Measurements from ENCODE around the gene CBX2.

The CBX2 gene

DNA sequence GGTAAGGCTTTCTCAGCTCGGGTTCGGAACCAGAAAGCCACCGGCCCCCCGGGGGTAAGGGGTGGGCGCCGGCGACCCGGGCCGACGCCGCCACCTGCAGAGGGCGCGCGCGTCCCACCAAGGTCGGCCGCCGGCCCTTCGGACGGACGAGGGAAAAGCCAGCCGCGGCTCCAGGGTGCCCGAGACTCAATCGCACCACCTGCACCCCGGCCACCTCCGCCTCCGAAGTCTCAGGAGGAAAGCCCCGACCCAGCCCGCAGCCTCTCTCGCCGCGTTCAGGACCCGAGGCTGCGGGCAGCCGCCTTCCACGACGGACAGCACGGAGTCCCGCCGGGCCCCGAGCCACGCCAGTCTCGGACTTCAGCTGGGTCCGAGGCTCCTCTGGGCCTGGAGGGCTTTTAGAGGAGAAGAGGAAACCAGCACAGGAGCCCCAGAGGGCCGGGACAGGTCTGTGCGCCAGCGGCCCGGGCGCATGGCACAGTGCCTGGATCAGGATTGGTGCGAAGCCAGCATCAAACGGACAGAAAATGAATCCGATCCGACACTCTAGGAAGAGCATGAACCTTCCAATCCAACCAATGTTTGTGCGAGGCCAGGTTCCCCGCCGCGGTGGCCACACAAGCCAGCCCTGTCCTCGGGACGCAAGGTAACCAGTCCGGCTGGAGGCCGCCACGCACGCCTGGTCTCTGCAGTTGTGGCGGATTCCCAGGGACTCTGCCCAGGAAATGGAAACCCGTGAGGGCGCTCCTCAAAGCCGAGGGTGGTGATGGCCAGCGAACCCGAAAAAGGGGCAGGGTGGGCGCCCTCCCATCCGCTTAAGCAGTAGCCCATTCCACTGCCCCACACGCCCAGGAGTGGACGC, 12.2 kb downstream of the CBX2 start:
- DNase-seq (ENCODE audit: low read depth), result no peak

DNA sequence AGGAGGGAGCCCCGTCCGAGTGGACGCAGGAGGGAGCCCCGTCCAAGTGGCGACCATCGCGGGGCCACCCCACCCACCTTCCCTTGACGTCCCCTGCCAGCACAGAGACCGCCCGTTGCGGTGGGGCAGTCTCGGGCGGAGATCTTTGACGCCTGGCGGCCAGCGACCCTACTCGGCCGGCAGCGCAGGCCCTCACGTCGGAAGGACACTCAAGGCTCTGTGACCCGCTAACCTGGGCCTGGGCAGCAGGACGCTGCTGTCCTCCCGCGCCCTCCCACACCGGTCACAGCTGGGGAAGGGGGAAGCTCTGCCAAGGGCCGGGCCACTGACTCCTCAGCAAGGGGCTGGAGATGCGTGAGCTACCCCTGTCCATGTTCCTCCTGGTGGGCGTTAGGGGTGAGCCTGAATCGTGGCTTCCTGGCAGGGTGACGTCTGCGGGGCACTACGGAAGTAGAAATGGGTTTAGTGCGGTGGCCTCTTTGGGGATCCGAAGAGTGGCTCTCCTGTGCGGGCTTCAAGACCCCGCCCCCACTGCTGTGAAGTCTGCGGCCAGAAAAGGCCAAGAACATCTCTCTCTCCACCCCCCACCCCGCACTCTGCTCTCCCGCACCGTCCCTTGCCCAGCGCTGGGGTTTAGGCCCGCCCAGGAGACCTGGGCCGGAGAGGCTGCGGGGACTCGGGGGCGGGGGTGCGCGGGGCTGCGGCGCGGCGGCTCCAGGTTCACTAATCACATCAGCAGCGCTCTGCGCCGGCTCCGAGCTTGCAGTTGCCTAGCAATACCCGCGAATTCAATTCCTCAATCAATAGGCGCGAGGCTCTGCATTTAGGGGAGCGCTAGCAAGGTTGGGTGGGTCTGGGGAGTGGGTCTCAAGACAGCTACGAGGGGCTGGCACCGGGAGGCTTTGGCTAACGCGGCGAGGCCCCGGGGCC, 13.1 kb downstream of the CBX2 start:
- no peak for DNase-seq (ENCODE audit: low read depth)
- H3K4me3 ChIP-seq (ENCODE audit: low read length), result no peak overlapping the region
- TF ChIP-seq, protein P1, sequence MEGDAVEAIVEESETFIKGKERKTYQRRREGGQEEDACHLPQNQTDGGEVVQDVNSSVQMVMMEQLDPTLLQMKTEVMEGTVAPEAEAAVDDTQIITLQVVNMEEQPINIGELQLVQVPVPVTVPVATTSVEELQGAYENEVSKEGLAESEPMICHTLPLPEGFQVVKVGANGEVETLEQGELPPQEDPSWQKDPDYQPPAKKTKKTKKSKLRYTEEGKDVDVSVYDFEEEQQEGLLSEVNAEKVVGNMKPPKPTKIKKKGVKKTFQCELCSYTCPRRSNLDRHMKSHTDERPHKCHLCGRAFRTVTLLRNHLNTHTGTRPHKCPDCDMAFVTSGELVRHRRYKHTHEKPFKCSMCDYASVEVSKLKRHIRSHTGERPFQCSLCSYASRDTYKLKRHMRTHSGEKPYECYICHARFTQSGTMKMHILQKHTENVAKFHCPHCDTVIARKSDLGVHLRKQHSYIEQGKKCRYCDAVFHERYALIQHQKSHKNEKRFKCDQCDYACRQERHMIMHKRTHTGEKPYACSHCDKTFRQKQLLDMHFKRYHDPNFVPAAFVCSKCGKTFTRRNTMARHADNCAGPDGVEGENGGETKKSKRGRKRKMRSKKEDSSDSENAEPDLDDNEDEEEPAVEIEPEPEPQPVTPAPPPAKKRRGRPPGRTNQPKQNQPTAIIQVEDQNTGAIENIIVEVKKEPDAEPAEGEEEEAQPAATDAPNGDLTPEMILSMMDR (IDR thresholded peaks at IDR 0.05; ENCODE audit: insufficient read depth, low read depth, low read length, missing control alignments), result no peak

More for the DNA sequence above, 12.2 kb downstream of the CBX2 start:
- no peak overlapping the region for H3K4me3 ChIP-seq (ENCODE audit: low read length)
- TF ChIP-seq, protein P1 (IDR thresholded peaks at IDR 0.05; ENCODE audit: insufficient read depth, low read depth, low read length, missing control alignments), result no peak

- TF ChIP-seq, protein P1 (IDR thresholded peaks at IDR 0.05; ENCODE audit: insufficient read depth, low read depth, low read length, missing control alignments), result no peak
- no peak for DNase-seq (ENCODE audit: low read depth)
- H3K4me3 ChIP-seq (ENCODE audit: low read length), result no peak overlapping the region
These were observed 13.8 kb downstream of the CBX2 start for GRCh38 chr17:79791735-79792161.

- no peak for DNase-seq (ENCODE audit: low read depth)
- no peak overlapping the region for H3K4me3 ChIP-seq (ENCODE audit: low read length)
- TF ChIP-seq, protein P1 (IDR thresholded peaks at IDR 0.05; ENCODE audit: insufficient read depth, low read depth, low read length, missing control alignments), result no peak
These were observed 14.5 kb downstream of the CBX2 start for GRCh38 chr17:79792341-79792871.

DNA sequence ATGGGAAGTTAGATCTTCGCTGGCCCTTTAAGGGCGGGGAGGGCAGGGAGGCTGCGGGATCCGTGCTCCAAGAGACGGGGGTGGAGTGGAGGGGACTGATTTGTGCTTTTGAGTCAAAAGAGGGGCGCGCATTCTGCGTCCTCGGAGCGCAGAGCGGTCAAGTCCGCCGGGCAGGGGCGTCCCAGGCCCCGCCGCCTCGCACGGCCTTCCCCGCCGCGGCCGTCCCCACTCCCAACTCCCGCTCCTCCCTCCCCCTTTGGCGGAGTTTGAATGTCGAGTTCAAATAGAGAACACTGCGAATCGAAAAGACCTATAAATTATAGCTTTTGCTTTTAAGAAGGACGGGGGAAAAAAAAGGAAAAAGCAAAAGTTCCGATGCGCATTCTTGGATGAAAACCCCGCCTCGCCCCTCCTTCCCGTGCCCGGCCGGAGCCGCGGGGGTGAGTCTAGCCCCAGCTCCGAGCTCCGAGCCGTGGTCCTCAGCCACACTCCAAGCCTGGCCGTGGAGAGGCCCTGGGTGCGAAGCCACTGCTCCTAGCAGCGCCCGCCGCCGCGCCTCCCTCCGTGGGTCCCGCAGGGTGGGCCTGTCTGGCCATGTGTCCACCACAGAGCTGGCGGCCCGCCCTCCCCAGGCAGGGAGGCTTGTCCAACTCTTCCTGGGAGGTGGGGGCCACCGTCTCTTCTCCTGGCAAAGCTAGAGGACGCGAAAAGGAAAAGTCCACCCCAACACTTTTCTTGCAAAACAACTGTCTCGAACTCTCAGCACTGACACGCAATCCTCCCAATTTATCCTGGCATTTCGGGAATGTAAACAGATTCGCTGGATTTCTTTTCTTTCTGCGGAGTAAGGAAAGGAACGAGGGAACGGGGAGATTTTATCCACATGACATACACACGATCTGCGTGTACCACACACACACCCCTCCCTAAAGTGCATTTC, 15.3 kb downstream of the CBX2 start:
- DNase-seq (ENCODE audit: low read depth), result no peak
- H3K4me3 ChIP-seq (ENCODE audit: low read length), result peak overlapping the region; percentile 37
- TF ChIP-seq, protein P1 (IDR thresholded peaks at IDR 0.05; ENCODE audit: insufficient read depth, low read depth, low read length, missing control alignments), result no peak

DNA sequence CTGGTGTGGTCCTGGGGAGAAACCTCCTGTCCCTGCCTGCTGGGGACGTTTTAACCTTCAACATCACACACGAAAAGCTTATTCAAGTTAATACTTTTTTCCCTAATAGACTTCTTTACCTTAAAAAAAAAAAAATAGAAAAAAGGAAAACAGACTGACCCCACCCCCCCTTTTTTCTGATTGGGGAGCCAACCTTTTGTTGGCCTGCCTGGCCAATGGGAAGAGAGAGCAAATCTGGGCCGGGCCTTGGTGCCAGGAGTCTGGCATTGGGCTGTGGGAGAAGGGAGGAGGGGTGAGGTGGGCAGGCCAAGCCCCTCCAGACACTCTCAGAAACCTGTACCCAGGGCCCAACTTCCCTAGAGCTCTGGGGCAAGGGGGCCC, 16.0 kb downstream of the CBX2 start:
- H3K4me3 ChIP-seq (ENCODE audit: low read length), result no peak overlapping the region
- DNase-seq (ENCODE audit: low read depth), result no peak
- TF ChIP-seq, protein P1 (IDR thresholded peaks at IDR 0.05; ENCODE audit: insufficient read depth, low read depth, low read length, missing control alignments), result no peak
